Lower lobe of right lung (tissue), 2 donors: Measurements from ENCODE around the gene CRHR1. TPM values are rescaled to one million over a fixed set of nuclear protein-coding genes. Genes with fewer than 3 reads are reported as not detected.

ENCODE experiments used
- ATAC-seq, 2 donors: fragments of 200-7000 bp; cut with Tn5 transposase; one replicate each; pipeline ENCODE4 v1.9.1; 2020 to 2022; ENCODE audit warnings: mild to moderate bottlenecking in 2 of 2, moderate library complexity in 2 of 2
- DNase-seq: peaks from one replicate; pipeline ENCODE4 v3.0.0-alpha.2; 2020
- H3K27ac ChIP-seq: fragments of 200-600 bp; one replicate; pipeline ENCODE4 v1.8.0; 2022
- H3K27me3 ChIP-seq: fragments of 200-600 bp; one replicate; pipeline ENCODE4 v1.8.0; 2022; ENCODE audit warnings: low read depth
- H3K36me3 ChIP-seq: fragments of 200-600 bp; one replicate; pipeline ENCODE4 v1.8.0; 2022; ENCODE audit warnings: mild to moderate bottlenecking
- H3K4me1 ChIP-seq: fragments of 200-600 bp; one replicate; pipeline ENCODE4 v1.8.0; 2022
- H3K4me3 ChIP-seq: fragments of 200-600 bp; one replicate; pipeline ENCODE4 v1.8.0; 2022; ENCODE audit warnings: mild to moderate bottlenecking
- H3K9me3 ChIP-seq: fragments of 200-600 bp; one replicate; pipeline ENCODE4 v1.8.0; 2022
- CTCF ChIP-seq: fragments of 200-600 bp; IDR thresholded peaks from one replicate; pipeline ENCODE4 v1.8.0; 2022; ENCODE audit warnings: antibody characterized with exemption, mild to moderate bottlenecking
- intact Hi-C: fragments of 100-400 bp; cut with DNase I; formaldehyde crosslinking; loops from one replicate; pipeline ENCODE4 v1.11.0; 2022
- total RNA-seq: library from RNA; stranded (reverse); fragmentation: NEBNext Ultra II Directional; extraction: Animal tissue kit (Norgen Biotek cat#: 25700); gene quantifications from one replicate; pipeline ENCODE4 v1.2.1, GENCODE V29; 2021
- donor health status: DM: no; HTN: yes; CAD: no; lungs with severe emphysema.

CRHR1 gene
- total RNA-seq, 1 donor from 2014 or later = not detected

DNA sequence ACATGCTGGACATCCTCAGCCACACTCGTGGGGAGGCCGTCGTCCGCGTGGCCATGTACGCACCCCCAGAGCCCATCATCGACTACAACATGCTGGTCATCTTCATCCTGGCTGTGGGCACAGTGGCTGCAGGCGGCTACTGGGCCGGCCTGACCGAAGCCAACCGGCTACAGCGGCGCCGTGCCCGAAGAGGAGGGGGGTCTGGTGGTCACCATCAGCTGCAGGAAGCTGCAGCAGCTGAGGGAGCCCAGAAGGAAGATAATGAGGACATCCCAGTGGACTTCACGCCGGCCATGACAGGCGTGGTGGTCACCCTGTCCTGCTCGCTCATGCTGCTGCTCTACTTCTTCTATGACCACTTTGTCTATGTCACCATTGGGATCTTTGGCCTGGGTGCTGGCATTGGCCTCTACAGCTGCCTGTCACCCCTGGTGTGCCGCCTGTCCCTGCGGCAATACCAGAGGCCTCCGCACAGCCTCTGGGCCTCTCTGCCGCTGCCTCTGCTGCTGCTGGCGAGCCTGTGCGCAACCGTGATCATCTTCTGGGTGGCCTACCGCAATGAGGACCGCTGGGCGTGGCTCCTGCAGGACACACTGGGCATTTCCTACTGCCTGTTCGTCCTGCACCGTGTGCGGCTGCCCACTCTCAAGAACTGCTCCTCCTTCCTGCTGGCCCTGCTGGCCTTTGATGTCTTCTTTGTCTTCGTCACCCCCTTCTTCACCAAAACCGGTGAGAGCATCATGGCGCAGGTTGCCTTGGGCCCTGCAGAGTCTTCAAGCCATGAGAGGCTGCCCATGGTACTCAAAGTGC lies 61.5 kb downstream of the CRHR1 start:
- H3K36me3 ChIP-seq = no peaks in the 10 kb centered on the region
- no peak overlapping the region for H3K4me3 ChIP-seq
- intact Hi-C loops = no loop called here
- ATAC-seq (no peak), DNase-seq (peak; percentile 33)
- TF ChIP-seq CTCF = no peak
- no peak overlapping the region for H3K27ac ChIP-seq
- peaks cover 5% of the 10 kb centered on the region for H3K27me3 ChIP-seq
- no peaks in the 10 kb centered on the region for H3K9me3 ChIP-seq
- no peaks in the 10 kb centered on the region for H3K4me1 ChIP-seq

DNA sequence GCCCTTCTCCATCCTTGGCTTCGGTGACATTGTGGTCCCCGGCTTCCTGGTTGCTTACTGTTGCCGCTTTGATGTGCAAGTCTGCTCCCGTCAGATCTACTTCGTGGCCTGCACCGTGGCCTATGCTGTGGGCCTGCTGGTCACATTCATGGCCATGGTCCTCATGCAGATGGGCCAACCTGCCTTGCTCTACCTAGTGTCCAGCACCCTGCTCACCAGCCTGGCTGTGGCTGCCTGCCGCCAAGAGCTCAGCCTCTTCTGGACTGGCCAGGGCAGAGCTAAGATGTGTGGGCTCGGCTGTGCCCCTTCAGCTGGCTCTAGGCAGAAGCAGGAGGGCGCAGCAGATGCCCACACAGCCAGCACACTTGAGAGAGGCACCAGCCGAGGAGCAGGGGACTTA lies 62.1 kb downstream of the CRHR1 start:
- DNase-seq (peak; percentile 28), ATAC-seq (no peak)
- intact Hi-C loops = no loop called here
- Histone ChIP-seq H3K4me1 (no peaks in the 10 kb centered on the region), H3K4me3 (no peak overlapping the region), H3K27ac (no peak overlapping the region), H3K9me3 (no peaks in the 10 kb centered on the region), H3K36me3 (no peaks in the 10 kb centered on the region), H3K27me3 (peaks cover 5% of the 10 kb centered on the region)
- no peak for TF ChIP-seq CTCF

GRCh38 chr17:45846646-45847045 lies 62.5 kb downstream of the CRHR1 start:
- DNase-seq (no peak), ATAC-seq (no peak)
- no peak for TF ChIP-seq CTCF
- Histone ChIP-seq H3K27me3 (peaks cover 9% of the 10 kb centered on the region), H3K36me3 (no peaks in the 10 kb centered on the region), H3K27ac (no peak overlapping the region), H3K4me1 (no peaks in the 10 kb centered on the region), H3K4me3 (no peak overlapping the region), H3K9me3 (no peaks in the 10 kb centered on the region)
- intact Hi-C loops = no loop called here

DNA sequence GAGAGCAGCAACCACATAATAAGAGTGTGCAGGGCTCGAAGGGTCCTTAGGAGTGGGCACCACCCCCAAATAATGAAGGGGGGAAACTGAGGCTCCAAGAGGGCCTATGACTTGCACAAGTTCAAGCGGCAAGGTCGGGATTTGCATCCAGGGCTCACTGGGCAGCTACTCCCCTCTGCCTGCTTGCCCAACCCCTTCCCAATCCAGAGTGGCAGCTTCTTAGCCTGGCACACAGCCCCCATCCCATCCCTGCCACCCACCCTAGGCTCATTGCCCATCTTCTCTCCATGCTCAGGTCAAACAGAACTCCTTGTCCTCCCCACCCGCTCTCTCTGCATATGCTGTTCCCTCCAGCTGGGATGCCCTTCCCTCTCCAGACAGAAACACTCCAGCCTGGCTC lies 63.0 kb downstream of the CRHR1 start:
- DNase-seq = no peak
- H3K27me3 ChIP-seq = peaks cover 13% of the 10 kb centered on the region
- H3K4me1 ChIP-seq = no peaks in the 10 kb centered on the region
- H3K4me3 ChIP-seq = no peak overlapping the region
- no peak for TF ChIP-seq CTCF
- no peak overlapping the region for H3K27ac ChIP-seq
- no peak for ATAC-seq
- intact Hi-C loops = no loop called here
- H3K9me3 ChIP-seq = no peaks in the 10 kb centered on the region
- no peaks in the 10 kb centered on the region for H3K36me3 ChIP-seq

DNA sequence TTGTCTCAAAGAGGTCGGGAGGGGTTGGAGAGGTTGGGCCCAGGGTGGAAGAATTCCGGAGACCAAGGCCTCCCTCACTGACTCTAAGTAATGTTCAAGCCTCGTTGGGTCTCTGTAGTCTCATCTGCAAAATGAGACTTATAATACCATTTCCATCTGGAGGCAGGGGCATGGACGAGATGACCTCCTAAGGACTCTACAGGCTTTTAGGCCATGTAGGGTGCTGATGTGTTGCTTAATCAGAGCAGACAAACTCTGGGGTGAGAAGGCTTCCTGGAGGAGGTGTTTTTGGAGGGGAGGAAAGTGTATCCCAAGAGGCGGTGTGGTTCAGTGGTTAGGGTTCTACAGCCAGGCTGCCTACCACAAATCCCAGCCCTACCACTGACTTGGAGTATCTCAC lies 63.6 kb downstream of the CRHR1 start:
- H3K27me3 ChIP-seq = peaks cover 17% of the 10 kb centered on the region
- intact Hi-C loops = no loop called here
- no peak for TF ChIP-seq CTCF

More for the DNA sequence above, 63.6 kb downstream of the CRHR1 start:
- DNase-seq (no peak), ATAC-seq (no peak)
- Histone ChIP-seq H3K27ac (no peak overlapping the region), H3K4me1 (no peaks in the 10 kb centered on the region), H3K36me3 (no peaks in the 10 kb centered on the region), H3K4me3 (no peak overlapping the region), H3K9me3 (no peaks in the 10 kb centered on the region)
